Liver (tissue), 9 donors: ENCODE measurements around the gene MYRF. TPM values are rescaled to one million over a fixed set of nuclear protein-coding genes. Genes with fewer than 3 reads are reported as not detected.

Source experiments
- DNase-seq: peaks from one replicate; pipeline ENCODE4 v3.0.0-alpha.2; 2017; ENCODE audit warnings: low spot score
- H3K27ac ChIP-seq, 2 donors: one replicate each; pipeline ENCODE4 v1.7.0; 2013; ENCODE audit warnings: inconsistent platforms in 2 of 2, low read length in 2 of 2, control low read depth in 1 of 2, low read depth in 1 of 2, mild to moderate bottlenecking in 1 of 2
- H3K27me3 ChIP-seq, 4 donors: one replicate each; pipeline versions ENCODE4 v1.6.1 to v1.7.0; 2013; ENCODE audit warnings: low read length in 3 of 4, inconsistent platforms in 1 of 4, mild to moderate bottlenecking in 1 of 4, moderate library complexity in 1 of 4; ENCODE audit not compliant: control insufficient read depth in 4 of 4, insufficient read depth in 4 of 4
- H3K36me3 ChIP-seq, 4 donors: one replicate each; pipeline versions ENCODE4 v1.6.1 to v1.7.0; 2013; ENCODE audit warnings: low read length in 3 of 4, mild to moderate bottlenecking in 3 of 4, low read depth in 1 of 4, moderate library complexity in 1 of 4; ENCODE audit not compliant: control insufficient read depth in 4 of 4, insufficient read depth in 3 of 4
- H3K4me1 ChIP-seq, 4 donors: one replicate each; pipeline versions ENCODE4 v1.6.1 to v1.7.0; 2013; ENCODE audit warnings: low read length in 3 of 4, mild to moderate bottlenecking in 3 of 4, moderate library complexity in 1 of 4; ENCODE audit not compliant: control insufficient read depth in 4 of 4, insufficient read depth in 4 of 4
- H3K4me3 ChIP-seq, 3 donors: one replicate each; pipeline versions ENCODE4 v1.6.1 to v1.7.0; 2013; ENCODE audit warnings: low read length in 3 of 3, control low read depth in 1 of 3, low read depth in 1 of 3, mild to moderate bottlenecking in 1 of 3
- H3K9ac ChIP-seq, 2 donors: one replicate each; pipeline ENCODE4 v1.7.0; 2013; ENCODE audit warnings: low read length in 2 of 2, mild to moderate bottlenecking in 2 of 2, moderate library complexity in 2 of 2, control low read depth in 1 of 2, low read depth in 1 of 2
- H3K9me3 ChIP-seq, 4 donors: one replicate each; pipeline versions ENCODE4 v1.6.1 to v1.7.0; 2013; ENCODE audit warnings: low read length in 3 of 4; ENCODE audit not compliant: control insufficient read depth in 4 of 4
- ATF3 ChIP-seq: IDR thresholded peaks from 2 replicates; pipeline ENCODE4 v1.6.1; 2016; ENCODE audit warnings: antibody characterized with exemption
- CTCF ChIP-seq: fragments of 150-350 bp; IDR thresholded peaks from 2 replicates; pipeline ENCODE4 v1.5.1; 2017; ENCODE audit warnings: improper control_type of control experiment, low read depth, low read length; ENCODE audit not compliant: missing input control
- EGR1 ChIP-seq, 2 donors: IDR thresholded peaks; 2 replicates each; pipeline ENCODE4 v1.6.1; 2016 to 2018; ENCODE audit warnings: antibody characterized with exemption in 2 of 2, low read depth in 2 of 2
- FOXA1 ChIP-seq: IDR thresholded peaks from 2 replicates; pipeline ENCODE4 v1.6.1; 2016; ENCODE audit warnings: antibody characterized with exemption
- GABPA ChIP-seq, 2 donors: IDR thresholded peaks in 1 of 2; conservative IDR thresholded peaks in 1 of 2; 2 replicates each; pipeline ENCODE4 v1.6.1; 2016; ENCODE audit warnings: antibody characterized with exemption in 2 of 2, mild to moderate bottlenecking in 1 of 2, moderate library complexity in 1 of 2
- HNF4A ChIP-seq, 2 donors: conservative IDR thresholded peaks; 2 replicates each; pipeline ENCODE4 v1.6.1; 2016; ENCODE audit warnings: antibody characterized with exemption in 2 of 2, mild to moderate bottlenecking in 2 of 2
- JUND ChIP-seq, 2 donors: IDR thresholded peaks; 2 replicates each; pipeline ENCODE4 v1.6.1; 2016; ENCODE audit warnings: antibody characterized with exemption in 2 of 2
- MAX ChIP-seq: IDR thresholded peaks from 2 replicates; pipeline ENCODE4 v1.6.1; 2016; ENCODE audit warnings: antibody characterized with exemption
- RAD21 ChIP-seq, 2 donors: IDR thresholded peaks; 2 replicates each; pipeline ENCODE4 v1.6.1; 2016; ENCODE audit warnings: antibody characterized with exemption in 2 of 2, mild to moderate bottlenecking in 2 of 2
- REST ChIP-seq: IDR thresholded peaks from 2 replicates; pipeline ENCODE4 v1.6.1; 2016; ENCODE audit warnings: antibody characterized with exemption, mild to moderate bottlenecking
- SP1 ChIP-seq: IDR thresholded peaks from 2 replicates; pipeline ENCODE4 v1.6.1; 2018; ENCODE audit warnings: antibody characterized with exemption, mild to moderate bottlenecking
- TAF1 ChIP-seq: conservative IDR thresholded peaks from 2 replicates; pipeline ENCODE4 v1.6.1; 2016; ENCODE audit warnings: antibody characterized with exemption, mild to moderate bottlenecking
- YY1 ChIP-seq: IDR thresholded peaks from 2 replicates; pipeline ENCODE4 v1.6.1; 2016; ENCODE audit warnings: antibody characterized with exemption, mild to moderate bottlenecking
- WGBS: extraction: QIAGEN DNeasy Blood & Tissue Kit; methylation state at CpG from one replicate; pipeline ENCODE4 v1.1.7; 2013; 5-methylcytosine and 5-hydroxymethylcytosine counted together
- polyA plus RNA-seq, 2 donors: library from polyadenylated mRNA; stranded (reverse) in 1 of 2; unstranded in 1 of 2; fragments of 200-250 nt in 1 of 2; fragments of >200 nt in 1 of 2; fragmentation: Nextera tagmentation in 1 of 2; extraction: Ambion mirVana in 1 of 2; gene quantifications; one replicate each; pipeline versions ENCODE4 v1.2.1 to v1.2.3, GENCODE V29; 2013 to 2015
- total RNA-seq, 2 donors: library from RNA; depleted of rRNA; stranded (reverse); fragments of >200 nt; gene quantifications; one replicate each; pipeline ENCODE4 v1.2.3, GENCODE V29; 2014
- donor health status: healthy.
- donor health status: healthy.
- donor health status: healthy.
- donor health status: healthy.
- donor health status: healthy.

Gene MYRF
- total and polyA plus RNA-seq, 4 donors: 3.5 to 6.5 (median 4.4) TPM

GRCh38 chr11:61739413-61739812 lies 13.0 kb upstream of the MYRF start:
- 93% methylated on average over 15 of the region's 15 CpGs for WGBS
- DNase-seq: no peak
- no peaks in the 10 kb centered on the region for H3K9me3 ChIP-seq
- no peaks in the 10 kb centered on the region for H3K27me3 ChIP-seq
- H3K4me1 ChIP-seq: no peaks in the 10 kb centered on the region
- no peak for TF ChIP-seq MAX
- no peak for TF ChIP-seq CTCF
- no peak for TF ChIP-seq SP1
- no peak for TF ChIP-seq RAD21 (IDR thresholded peaks at IDR 0.05)
- no peak for TF ChIP-seq EGR1 (IDR thresholded peaks at IDR 0.05; ENCODE audit: low read depth in 2 of 2)
- no peak for TF ChIP-seq JUND (IDR thresholded peaks at IDR 0.05)
- TF ChIP-seq ATF3: no peak
- no peak for TF ChIP-seq HNF4A (conservative IDR thresholded peaks at IDR 0.05)
- TF ChIP-seq REST: no peak
- TF ChIP-seq GABPA (IDR thresholded peaks at IDR 0.05 in 1 of 2, conservative IDR thresholded peaks at IDR 0.05 in 1 of 2): no peak
- TF ChIP-seq YY1: no peak
- no peak overlapping the region for H3K9ac ChIP-seq
- H3K27ac ChIP-seq: no peak overlapping the region
- H3K4me3 ChIP-seq: no peak overlapping the region
- H3K36me3 ChIP-seq: no peaks in the 10 kb centered on the region

- WGBS: 60% methylated on average over 7 of the region's 7 CpGs
- no peak for DNase-seq
- H3K27ac ChIP-seq: no peak overlapping the region
- no peak overlapping the region for H3K9ac ChIP-seq
- TF ChIP-seq TAF1 (no peak), ATF3 (no peak), FOXA1 (no peak), RAD21 (IDR thresholded peaks at IDR 0.05) (no peak), SP1 (no peak)
- no peaks in the 10 kb centered on the region for H3K27me3 ChIP-seq
- H3K36me3 ChIP-seq: no peaks in the 10 kb centered on the region
- H3K9me3 ChIP-seq: no peaks in the 10 kb centered on the region
- H3K4me1 ChIP-seq: no peaks in the 10 kb centered on the region
- H3K4me3 ChIP-seq: no peak overlapping the region
These were observed 12.5 kb upstream of the MYRF start for GRCh38 chr11:61739966-61740365.
